Stomach (tissue), 9 donors: ENCODE data around the gene DICER1. TPM values are rescaled to one million over a fixed set of nuclear protein-coding genes. Genes with fewer than 3 reads are reported as not detected.
A peak's percentile ranks its signal among the peaks of the same experiment; 100 is the strongest.

Experiments used
- DNase-seq, 2 donors: peaks; one replicate each; pipeline versions ENCODE4 v3.0.0 to v3.0.0-alpha.2; 2013 to 2019
- H3K27ac ChIP-seq, 5 donors: fragments of 200-600 bp in 4 of 5; sonication (generic) in 4 of 5; one replicate each; pipeline ENCODE4 v1.5.1; 2013 to 2019; ENCODE audit warnings: mild to moderate bottlenecking in 1 of 5, moderate library complexity in 1 of 5
- H3K27me3 ChIP-seq, 3 donors: fragments of 200-600 bp; sonication (generic); one replicate each; pipeline ENCODE4 v1.5.1; 2017 to 2019; ENCODE audit warnings: mixed run types in 1 of 3
- H3K36me3 ChIP-seq, 4 donors: fragments of 200-600 bp; sonication (generic); 1 replicate in 3 of 4; 2 replicates in 1 of 4; pipeline ENCODE4 v1.5.1; 2016 to 2019
- H3K4me1 ChIP-seq, 4 donors: fragments of 200-600 bp; sonication (generic); one replicate each; pipeline ENCODE4 v1.5.1; 2016 to 2019
- H3K4me3 ChIP-seq, 4 donors: fragments of 200-600 bp; sonication (generic) in 3 of 4; one replicate each; pipeline ENCODE4 v1.5.1; 2016 to 2019; ENCODE audit warnings: mild to moderate bottlenecking in 1 of 4
- H3K9me3 ChIP-seq, 4 donors: fragments of 200-600 bp; sonication (generic); one replicate each; pipeline ENCODE4 v1.5.1; 2016 to 2019
- EP300 ChIP-seq: sonication (generic); formaldehyde crosslinking; IDR thresholded peaks from one replicate; pipeline ENCODE4 v1.6.1; 2017; ENCODE audit warnings: antibody characterized with exemption
- POLR2A ChIP-seq, 4 donors: fragments of 450-650 bp; IDR thresholded peaks; one replicate each; pipeline ENCODE4 v1.6.1; 2016; ENCODE audit warnings: antibody characterized with exemption in 4 of 4, control low read depth in 2 of 4, mild to moderate bottlenecking in 1 of 4, moderate library complexity in 1 of 4
- POLR2AphosphoS5 ChIP-seq, 3 donors: sonication (generic); formaldehyde crosslinking; IDR thresholded peaks; one replicate each; pipeline ENCODE4 v1.6.1; 2016; ENCODE audit warnings: antibody characterized with exemption in 3 of 3
- WGBS, 5 donors: extraction: QIAGEN DNeasy Blood & Tissue Kit in 3 of 5; methylation state at CpG; one replicate each; pipeline versions ENCODE4 v1.1.5 to v1.1.7; 2013 to 2018; 5-methylcytosine and 5-hydroxymethylcytosine counted together
- intact Hi-C: fragments of 100-400 bp; cut with DNase I; formaldehyde crosslinking; loops from one replicate; pipeline ENCODE4 v1.15.1; 2023; ENCODE audit warnings: low total_unique reads
- polyA plus RNA-seq, 3 donors: library from polyadenylated mRNA; stranded (reverse); fragments of 200-250 nt; gene quantifications; one replicate each; pipeline ENCODE4 v1.2.3, GENCODE V29; 2013
- total RNA-seq, 5 donors: library from RNA; depleted of rRNA; stranded (reverse); fragments of >200 nt; gene quantifications; one replicate each; pipeline versions ENCODE4 v1.1.0 to v1.2.3, GENCODE V29; 2014 to 2016
- TF ChIP-seq, protein P1 (sequence below), 7 experiments: fragments of 450-650 bp in 4 of 7; fragments of 200-600 bp in 3 of 7; sonication (generic) in 3 of 7; IDR thresholded peaks; one replicate each; pipeline ENCODE4 v1.5.1; 2016 to 2019; ENCODE audit warnings: antibody characterized with exemption in 7 of 7, control low read depth in 2 of 7, mild to moderate bottlenecking in 1 of 7
- donor health status: healthy with polysubstance abuse.
- donor health status: Bipolar disorder and iron deficiency.
- donor health status: healthy.

DICER1 gene
- total and polyA plus RNA-seq, 8 donors = 6.1 to 104 (median 53.4) TPM

- 79 to 100% (median 87%) methylated on average over 2 of the region's 2 CpGs for WGBS, 5 donors
- H3K27ac ChIP-seq = peak overlapping the region in 1 of 5 donors; percentile 32
- peaks cover 0 to 5% (median 2%) of the 10 kb centered on the region in 4 donors for H3K4me1 ChIP-seq
- H3K4me3 ChIP-seq = no peak overlapping the region
- H3K27me3 ChIP-seq = no peaks in the 10 kb centered on the region
- H3K36me3 ChIP-seq = peaks cover 0 to 43% (median 21%) of the 10 kb centered on the region in 4 donors
- no peaks in the 10 kb centered on the region for H3K9me3 ChIP-seq
- no peak for TF ChIP-seq POLR2AphosphoS5 (IDR thresholded peaks at IDR 0.05)
- TF ChIP-seq, protein P1, sequence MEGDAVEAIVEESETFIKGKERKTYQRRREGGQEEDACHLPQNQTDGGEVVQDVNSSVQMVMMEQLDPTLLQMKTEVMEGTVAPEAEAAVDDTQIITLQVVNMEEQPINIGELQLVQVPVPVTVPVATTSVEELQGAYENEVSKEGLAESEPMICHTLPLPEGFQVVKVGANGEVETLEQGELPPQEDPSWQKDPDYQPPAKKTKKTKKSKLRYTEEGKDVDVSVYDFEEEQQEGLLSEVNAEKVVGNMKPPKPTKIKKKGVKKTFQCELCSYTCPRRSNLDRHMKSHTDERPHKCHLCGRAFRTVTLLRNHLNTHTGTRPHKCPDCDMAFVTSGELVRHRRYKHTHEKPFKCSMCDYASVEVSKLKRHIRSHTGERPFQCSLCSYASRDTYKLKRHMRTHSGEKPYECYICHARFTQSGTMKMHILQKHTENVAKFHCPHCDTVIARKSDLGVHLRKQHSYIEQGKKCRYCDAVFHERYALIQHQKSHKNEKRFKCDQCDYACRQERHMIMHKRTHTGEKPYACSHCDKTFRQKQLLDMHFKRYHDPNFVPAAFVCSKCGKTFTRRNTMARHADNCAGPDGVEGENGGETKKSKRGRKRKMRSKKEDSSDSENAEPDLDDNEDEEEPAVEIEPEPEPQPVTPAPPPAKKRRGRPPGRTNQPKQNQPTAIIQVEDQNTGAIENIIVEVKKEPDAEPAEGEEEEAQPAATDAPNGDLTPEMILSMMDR (IDR thresholded peaks at IDR 0.05) = no peak
- TF ChIP-seq POLR2A (IDR thresholded peaks at IDR 0.05) = no peak
- TF ChIP-seq EP300 = no peak
- intact Hi-C loops = no loop called here
- no peak for DNase-seq
Observed at GRCh38 chr14:95196826-95197545, 39.7 kb upstream of the DICER1 start.

DNA sequence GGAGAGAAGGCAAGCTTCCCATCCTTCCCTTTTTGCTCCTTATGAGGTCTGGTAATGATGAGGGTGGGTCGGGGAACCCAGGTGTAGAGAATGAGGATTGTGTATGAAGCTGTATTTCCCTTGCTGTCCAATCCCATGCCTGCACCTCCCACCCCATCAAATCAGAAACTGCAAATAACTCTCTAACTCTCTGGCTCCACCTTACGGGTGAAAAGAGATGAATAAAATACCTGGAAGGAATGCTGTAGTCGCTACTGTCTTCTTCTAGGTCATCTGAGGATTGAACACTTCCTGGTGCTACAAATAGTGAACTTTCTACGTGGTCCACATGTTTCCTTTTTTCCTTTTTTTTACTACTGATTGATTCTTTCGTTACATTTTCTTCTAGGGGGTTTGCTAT is 38.9 kb upstream of the DICER1 start:
- 54 to 67% (median 57%) methylated on average over 5 of the region's 5 CpGs for WGBS, 5 donors
- DNase-seq = peak in 1 of 2 donors; percentile 45
- no peak overlapping the region for H3K27ac ChIP-seq
- H3K4me3 ChIP-seq = no peak overlapping the region
- peaks cover 0 to 9% (median 3%) of the 10 kb centered on the region in 4 donors for H3K4me1 ChIP-seq
- H3K36me3 ChIP-seq = peaks cover 0 to 50% (median 25%) of the 10 kb centered on the region in 4 donors
- no peaks in the 10 kb centered on the region for H3K9me3 ChIP-seq
- H3K27me3 ChIP-seq = no peaks in the 10 kb centered on the region
- TF ChIP-seq, protein P1 (IDR thresholded peaks at IDR 0.05) = peak in 1 of 7 experiments; percentile 29
- no peak for TF ChIP-seq EP300
- intact Hi-C loops = no loop called here

DNA sequence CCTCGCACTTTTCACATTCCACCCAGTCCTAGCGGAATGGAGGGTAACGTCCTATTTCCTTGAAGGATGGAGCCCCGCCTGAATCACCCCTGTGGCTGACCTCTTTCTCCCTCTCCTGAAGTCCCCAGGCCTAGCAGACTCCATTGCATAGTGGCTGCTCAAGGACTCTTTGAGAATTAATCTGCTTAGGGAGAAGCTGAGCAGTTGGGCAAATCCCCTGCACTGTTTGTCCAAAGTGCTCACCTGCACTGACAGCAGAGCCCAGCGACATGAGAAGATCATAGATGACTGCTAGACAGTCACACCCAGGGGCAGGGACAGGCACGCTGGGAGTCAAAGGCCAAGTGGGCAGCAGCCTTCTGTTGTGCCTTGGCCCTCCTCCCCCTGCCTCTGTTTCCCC is 37.7 kb upstream of the DICER1 start:
- 78 to 94% (median 89%) methylated on average over 6 of the region's 6 CpGs for WGBS, 5 donors
- intact Hi-C loops = no loop called here
- no peaks in the 10 kb centered on the region for H3K27me3 ChIP-seq
- H3K36me3 ChIP-seq = peaks cover 0 to 51% (median 30%) of the 10 kb centered on the region in 4 donors
- no peak overlapping the region for H3K4me3 ChIP-seq
- H3K9me3 ChIP-seq = no peaks in the 10 kb centered on the region
- no peak for DNase-seq
- TF ChIP-seq POLR2A (IDR thresholded peaks at IDR 0.05) = no peak
- TF ChIP-seq, protein P1 (IDR thresholded peaks at IDR 0.05) = no peak
- H3K27ac ChIP-seq = no peak overlapping the region
- peaks cover 0 to 20% (median 4%) of the 10 kb centered on the region in 4 donors for H3K4me1 ChIP-seq

DNA sequence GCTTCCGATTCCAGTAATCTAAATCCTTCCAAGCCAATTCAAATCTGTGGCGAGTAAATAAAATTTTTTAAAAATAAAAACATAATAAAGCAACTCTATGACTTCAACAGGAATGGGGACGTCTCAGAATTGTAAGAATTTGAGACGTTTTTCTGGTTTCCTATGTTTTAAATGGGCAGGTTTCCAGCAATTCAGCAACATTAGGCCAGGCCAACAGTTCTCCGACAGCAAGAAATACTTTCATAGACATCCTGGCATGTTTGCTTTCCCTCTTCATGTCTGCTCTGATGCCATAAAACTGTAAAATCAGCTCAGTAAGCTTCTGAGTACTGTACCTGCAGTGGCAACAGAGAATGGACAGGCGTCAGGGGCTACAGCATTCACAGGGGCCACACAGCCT is 35.8 kb upstream of the DICER1 start:
- WGBS, 5 donors = 72 to 85% (median 83%) methylated on average over 6 of the region's 6 CpGs
- H3K36me3 ChIP-seq = peaks cover 0 to 50% (median 30%) of the 10 kb centered on the region in 4 donors
- TF ChIP-seq, protein P1 (IDR thresholded peaks at IDR 0.05) = no peak
- TF ChIP-seq POLR2A (IDR thresholded peaks at IDR 0.05) (no peak), POLR2AphosphoS5 (IDR thresholded peaks at IDR 0.05) (no peak), EP300 (no peak)
- no peak overlapping the region for H3K4me3 ChIP-seq
- peaks cover 0 to 27% (median 6%) of the 10 kb centered on the region in 4 donors for H3K4me1 ChIP-seq
- intact Hi-C loops = no loop called here
- no peak for DNase-seq
- peaks cover 0 to 5% (median 0%) of the 10 kb centered on the region in 4 donors for H3K9me3 ChIP-seq
- no peaks in the 10 kb centered on the region for H3K27me3 ChIP-seq
- no peak overlapping the region for H3K27ac ChIP-seq
